HG02943 (cell line): Measurements from ENCODE around the gene KRT222.

Experiments used
- ATAC-seq: cut with Tn5 transposase; IDR thresholded peaks from one replicate; pipeline ENCODE4 v1.9.1; 2021; ENCODE audit warnings: mild to moderate bottlenecking, low read depth, moderate library complexity; ENCODE audit not compliant: unreplicated experiment

Gene KRT222

DNA sequence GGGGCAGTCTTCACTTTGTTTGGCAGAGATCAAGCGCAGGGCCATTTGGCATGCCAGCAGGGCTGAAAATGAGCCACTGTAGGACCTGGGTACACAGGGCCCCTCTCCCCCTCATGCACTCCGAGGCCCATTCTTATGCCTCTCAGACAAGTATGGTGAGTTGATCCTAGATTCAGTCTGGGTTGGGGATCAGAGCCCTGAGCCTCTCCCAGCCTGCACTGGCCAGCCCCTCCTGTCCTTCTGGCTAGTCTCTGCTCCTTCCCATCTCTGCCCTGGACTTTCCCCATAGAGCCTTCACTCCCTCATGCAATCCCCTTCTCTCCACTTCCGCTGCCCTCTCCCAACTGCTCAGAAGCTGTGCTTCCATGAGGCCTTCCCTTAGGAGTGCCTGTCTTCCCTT is 48.4 kb downstream of the KRT222 start:
- no peak for ATAC-seq

DNA sequence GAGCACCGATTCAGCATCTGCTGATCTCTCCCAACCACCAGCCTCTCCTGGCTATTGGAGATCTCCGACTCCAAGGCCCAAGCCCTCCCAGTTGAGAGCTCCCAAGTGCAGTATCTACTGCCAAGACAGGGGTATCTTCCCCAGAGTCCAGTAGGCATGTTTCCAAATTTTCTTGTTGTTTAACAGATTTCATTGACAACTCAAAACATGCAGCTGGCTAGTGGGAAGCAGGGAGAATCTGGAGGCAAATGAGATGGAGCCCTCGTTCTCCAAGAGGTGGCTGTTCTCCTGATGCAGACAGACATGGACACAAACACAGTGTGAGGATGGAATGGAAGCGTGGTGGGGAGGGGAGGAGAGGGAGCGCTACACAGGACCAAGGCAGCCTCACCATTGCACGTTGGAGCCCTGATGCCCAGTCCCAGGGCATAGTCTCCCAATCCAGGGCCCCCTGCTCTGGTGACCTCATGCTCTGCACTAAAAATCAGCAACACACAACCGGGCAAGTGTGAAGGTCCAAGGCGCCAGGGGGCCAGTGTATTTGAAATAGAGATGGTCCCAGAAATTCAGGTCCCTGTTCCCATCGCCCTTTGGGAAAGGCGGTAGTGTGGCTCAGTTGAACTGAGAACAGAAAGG is 49.0 kb downstream of the KRT222 start:
- ATAC-seq = no peak

DNA sequence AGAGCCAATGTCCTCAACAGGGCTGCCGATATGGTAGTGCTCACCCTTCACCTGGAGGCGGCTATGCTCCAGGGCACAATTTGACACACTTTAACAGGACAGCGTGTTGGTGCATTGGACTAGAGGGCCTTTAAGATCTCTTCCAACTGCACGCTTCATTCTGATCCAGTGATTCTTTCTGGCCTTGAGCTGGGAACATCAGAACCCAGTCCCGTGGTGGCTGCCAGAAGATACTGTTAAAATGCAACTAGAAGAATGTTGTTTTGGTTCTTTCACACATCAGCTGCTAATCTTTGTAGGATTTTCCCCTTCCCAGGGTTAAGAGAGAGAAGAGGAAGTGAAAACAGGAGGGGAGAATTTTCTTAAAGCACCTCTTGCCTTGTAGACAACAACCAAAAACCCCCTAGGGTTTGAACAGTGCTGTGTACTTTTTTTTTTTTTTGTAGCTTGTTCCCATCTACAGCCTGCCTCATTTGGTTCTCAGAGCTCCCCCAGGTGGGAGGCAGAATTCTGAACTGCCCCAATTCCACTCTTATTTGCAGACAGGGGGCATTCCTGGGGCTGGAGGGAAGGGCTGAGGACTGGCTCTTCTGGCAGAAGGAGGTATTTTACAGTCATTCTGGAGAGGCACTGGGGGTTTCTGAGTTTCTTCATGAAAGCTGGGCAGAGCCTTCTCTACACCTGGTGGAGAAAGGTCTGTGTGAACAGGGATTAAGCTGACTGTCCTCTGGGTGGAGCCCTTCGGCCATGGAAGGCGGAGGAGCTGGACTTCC is 49.7 kb downstream of the KRT222 start:
- peak; percentile 56 for ATAC-seq

DNA sequence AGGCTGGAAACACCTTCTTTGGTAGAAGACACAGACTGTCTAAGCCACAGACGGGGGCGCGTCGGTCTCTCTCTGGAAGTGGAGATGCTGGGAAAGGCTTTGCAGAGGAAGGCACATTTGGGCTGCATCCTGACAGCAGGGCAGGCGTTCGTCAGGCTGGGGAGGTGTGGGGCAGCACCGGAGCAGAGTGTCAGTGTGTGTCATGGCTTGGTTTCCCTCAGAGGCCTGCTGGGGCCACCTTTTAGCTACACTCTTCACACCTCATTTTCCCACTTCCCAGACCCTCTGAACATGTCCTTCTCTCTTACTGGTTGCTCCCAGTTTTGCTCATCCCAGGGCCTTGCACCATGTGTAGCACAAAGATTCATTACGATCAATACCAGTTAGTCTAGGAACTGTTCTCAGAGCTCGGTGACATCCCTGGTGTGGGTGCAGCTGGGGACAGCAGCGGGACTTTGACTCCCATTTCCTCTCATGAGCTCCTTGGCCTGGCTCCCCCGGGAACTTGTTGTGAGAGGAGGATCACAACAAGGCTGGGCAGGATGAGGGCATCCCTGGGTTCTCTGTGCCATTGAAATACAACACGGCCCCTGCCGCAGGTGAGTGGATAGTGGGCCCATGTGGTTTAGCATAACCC is 50.4 kb downstream of the KRT222 start:
- no peak for ATAC-seq

DNA sequence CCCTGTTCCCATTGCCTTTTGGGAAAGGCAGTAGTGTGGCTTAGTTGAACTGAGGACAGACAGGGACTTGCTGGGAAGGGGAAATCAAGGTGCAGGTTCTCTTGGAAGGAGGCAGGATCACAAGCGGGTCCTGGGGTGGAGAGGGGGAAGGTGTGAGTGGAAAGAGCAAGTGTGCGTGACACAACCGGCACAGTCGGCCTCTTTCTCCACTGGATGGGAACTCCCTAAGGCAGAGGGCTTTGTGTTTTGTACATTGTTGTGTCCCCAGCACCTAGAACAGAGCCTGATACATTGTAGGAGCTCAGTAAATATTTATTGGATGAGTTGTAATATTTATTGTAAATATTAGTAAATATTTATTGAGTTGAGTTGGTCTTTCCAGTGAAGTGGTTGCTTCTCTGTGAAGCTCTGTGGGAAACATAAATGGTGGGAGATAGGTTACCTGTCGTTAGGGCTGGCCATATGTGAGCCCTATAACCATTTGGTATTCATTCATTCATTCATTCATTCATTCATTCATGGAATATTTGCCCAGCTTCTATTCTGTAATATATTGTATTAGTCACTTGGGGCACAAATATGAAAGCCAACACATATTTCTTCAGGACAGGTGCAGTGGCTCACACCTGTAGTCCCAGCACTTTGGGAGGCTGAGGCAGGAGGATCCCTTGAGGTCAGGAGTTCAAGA is 51.4 kb downstream of the KRT222 start:
- no peak for ATAC-seq

DNA sequence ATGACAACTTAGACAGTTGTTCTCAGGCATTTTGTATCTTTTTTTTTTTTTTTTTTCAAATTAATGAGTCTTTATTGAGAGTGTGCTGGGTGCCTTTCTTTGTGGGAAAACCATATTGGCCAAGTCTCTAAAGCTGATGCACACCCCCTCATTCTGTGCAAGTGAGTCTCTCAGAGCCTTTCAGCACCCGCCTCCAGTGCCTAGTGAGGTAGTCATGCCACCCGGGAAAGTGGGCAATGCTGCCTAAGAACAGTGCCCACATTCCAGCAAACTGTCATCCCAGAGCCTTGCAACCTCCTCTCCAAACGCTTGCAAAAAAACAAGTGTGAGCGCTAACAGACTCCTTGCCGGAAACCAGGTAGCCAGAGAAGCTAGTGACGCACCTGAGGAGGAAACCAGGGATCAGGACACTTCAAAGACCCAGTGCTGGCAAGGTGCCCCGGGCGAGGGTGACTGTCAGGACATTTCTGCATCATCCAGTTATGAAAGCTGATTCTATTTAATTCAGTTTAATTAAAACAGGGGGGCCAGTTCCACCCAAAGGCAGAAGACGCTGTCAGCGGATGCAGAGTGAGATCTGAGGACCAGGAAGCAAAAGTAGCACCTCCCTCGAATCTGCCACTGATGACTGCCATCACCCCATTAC is 52.3 kb downstream of the KRT222 start:
- no peak for ATAC-seq

DNA sequence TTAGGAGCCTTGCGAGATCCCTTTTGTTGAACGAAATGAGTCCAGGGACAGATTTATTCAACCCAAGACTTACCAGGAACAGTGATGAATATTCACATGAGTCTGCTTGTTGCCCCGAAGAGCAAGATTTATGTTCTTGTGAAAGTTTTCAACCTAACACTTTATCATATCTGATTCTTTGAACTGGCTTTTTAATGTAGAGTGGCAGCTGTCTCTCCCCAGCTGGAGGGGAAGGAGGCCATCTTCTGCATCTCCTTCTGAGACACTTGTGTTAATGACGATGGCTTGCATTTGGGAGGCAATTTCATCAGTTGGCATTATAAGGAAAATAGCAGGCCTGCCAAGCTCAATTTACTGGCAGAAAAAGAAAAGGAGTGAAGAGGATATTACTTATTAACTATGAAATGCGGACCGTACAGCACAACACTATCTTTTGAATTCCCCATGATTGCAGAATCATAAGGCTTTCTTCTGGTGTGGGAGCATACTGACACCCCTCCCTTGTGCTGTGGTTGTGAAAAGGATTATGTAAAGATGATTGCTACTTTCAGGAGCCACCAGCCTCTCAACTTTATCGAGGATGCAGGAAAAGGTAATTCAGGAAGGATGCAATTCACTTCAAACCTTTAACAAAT is 53.0 kb downstream of the KRT222 start:
- ATAC-seq = no peak

DNA sequence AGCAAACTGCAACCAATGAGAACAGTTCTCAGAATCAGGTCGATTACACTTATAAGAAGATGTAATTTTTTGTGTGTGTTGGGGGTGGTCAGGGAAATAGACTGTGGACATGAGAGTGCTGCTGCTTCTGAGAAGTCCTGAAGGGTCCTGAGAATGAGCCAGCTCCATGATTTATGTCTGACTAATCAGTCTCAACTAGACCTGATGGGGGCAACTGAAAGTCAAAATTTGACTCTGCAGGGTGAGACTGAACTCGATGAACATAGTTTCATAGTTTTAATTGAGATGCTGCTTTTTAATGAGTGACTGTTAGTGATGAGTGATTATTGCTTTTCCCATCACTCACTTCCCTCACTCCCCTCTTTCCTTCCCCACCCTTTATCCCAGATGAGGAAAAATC is 54.6 kb downstream of the KRT222 start:
- ATAC-seq = no peak

DNA sequence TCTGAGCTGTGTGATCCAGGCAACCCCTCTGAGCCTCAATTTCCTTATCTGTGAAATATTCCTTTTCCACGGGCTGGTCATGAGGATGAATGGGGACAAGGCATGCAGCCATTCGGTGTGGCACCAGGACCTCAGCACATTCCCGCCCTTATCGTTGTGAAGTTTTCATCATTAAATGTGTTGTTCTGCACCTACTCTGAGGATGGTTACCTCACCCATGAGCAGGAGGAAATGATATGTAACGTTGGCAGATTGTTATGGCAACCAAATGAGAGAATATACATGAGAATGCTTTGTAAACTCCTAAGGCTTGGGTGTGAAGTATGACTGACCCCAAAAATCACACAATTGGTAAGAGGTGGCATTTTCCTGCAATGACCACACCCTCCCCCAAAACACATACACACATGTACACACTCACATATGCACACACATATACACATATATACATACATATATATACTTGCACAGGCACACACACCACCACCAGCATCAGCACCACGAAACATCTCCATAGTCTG is 56.9 kb downstream of the KRT222 start:
- no peak for ATAC-seq

DNA sequence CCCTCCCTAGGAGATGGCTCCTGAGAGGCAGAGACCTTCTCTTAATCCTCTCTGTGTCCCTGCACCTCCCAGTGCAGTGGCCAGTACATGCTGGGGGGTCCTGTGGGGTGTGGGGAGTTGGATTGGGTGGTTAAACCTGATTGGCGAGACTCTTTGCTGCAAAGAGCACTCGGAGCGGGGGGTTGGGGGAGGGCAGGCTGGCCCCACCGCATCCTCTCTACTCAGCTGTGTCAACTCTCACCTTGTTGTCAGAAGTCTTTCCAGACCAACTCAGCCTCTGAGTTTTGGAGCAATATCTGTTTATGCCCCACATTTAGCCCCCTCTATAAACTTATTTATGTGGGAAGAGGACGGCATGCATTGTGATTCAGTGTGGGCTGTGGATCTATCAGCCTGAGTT is 57.3 kb downstream of the KRT222 start:
- ATAC-seq = no peak

DNA sequence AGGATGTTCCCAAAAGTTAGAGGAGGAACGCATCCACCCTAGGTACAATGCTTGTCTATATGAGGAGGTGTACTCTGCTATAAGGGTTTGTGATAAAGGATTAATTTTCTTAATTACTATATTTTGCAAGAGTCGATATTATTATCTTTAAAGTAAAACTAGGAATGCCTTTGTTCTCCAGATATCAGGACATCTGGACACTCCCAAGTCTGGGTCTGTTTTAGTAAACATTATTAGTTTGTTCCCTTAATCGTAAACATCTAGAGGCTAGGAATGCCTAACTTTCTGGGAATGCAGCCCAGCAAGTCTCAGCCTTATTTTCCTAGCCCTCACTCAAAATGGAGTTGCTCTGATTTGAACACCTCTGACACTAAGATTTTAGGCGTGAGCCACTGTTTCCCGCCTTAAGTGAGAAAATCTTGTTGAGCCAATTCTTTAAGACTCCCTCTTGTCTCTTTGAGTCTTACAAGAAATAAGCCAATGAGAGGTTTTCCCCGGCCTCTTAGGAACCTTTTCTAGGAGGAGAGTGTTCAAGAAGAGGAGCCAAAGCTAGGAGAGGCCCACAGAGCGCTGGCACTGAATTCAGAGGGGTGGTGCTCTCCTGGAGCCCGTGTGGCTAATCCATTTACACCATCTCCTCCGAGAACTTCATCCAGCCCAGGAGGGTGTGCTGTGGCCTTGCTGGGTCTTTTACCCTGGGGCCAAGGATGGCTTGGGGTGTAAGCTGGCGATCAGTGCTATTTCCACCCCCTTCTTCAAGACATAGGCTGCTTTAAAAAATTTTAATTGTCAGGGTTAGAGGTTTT is 58.2 kb downstream of the KRT222 start:
- no peak for ATAC-seq

DNA sequence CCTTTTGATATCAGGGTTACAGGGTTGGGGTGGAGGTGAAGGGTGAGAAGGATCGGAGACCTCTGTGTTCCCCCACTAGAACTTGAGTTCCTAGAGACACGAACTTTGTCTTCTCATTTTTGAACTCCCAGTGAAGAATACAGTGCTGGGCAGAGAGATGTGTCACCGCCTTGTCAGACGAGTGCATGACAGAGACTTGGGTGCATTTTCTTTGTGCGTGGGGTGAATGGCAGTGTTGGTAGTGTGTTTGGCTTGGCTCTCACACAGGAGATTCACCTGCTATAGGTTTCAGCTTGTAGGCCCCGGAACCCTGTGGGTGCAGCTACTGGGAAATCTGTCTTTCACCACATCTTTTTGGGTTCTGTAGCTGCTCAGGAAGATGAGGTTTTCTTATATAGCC is 59.7 kb downstream of the KRT222 start:
- ATAC-seq = no peak
